ENCODE results near the gene ZNF500.

The ZNF500 gene

DNA sequence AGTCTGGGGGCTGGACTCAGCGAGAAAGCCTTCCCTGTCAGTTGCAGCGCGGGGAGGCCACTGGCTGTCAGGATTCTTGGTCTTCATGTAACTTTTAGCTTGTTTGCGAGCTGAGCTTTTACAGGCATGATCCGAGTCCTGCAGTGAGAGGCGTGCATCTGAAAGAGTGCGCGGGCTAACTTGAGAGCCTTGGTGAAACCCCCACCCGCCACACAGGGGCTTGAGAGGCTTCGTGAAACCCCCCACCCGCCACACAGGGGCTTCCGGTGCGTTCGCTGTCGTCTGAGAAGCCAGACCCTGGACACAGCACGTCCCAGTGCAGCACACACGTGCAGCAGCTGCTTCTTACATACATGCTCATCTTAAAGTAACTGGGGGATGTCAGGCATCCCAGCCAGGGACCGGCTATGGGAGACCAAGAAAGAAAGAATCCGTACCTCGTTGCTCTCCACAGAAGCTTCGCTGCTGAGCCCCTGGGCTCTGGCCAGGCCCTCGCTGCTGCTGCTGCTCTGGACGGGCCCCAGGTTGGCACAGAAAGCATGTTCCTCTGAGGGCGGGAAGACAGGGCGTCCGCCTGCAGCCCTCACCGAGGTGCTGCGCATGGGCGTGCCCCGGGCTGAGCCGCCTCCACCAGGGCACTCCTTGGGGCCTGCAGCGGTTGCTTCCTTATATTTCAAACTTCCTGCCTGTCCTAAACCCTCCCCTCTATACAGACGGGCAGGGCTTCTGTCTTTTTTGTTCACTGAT lies 65.8 kb downstream of the ZNF500 start:
- DNase-seq: no peak

DNA sequence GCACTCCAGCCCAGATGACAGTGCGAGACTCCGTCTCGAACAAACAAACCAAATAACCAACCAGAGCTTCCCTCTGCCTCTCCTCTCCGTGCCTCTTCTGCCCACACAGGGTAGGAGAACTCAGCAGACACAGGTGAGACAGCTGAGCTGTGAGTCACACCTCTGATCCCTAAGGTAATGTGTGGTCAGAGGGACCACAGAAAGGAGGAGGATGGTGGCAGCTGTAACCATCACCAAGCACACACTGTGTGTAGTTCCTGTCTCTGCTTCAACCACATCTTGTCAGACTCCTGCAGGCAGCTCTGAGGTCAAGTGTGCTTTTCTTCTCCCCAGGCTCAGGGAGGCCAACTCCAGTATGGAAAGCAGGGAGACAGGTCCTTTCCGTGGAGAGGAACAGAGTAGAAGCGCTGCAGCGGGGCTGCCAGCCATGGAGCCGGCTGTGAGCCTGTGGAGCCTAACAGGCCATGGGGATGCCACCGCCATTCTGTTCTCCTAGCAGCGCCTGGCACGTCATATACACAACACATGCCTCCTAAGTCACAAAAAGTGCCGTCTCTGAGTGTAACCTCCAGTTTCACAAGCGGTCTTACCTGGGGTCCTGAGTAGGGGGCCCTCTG lies 66.5 kb downstream of the ZNF500 start:
- DNase-seq: no peak

DNA sequence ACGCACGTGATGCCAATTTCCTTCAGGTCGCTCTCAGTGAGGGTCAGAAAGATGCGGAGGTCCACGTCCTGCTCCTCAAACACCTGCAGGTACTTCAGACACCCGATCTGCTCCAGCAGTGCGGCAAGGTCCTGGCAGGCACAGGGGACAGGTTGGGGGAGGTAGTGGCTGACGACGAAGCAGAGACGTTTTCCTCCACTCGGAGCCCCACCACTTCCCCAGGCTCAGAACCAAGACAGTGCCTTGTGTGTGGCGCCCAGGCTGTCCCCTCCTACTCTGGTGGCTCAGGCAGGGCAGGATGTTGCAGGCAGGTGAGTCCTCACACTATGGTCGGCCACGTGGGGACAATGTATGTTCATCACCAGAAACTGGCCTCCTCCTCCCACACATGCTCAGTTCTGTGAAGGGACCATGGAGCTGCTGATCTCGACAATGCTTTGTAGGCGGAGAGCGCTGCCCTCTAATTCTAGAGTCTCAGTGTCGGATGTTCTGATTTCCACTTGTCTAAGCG lies 67.9 kb downstream of the ZNF500 start:
- DNase-seq: no peak

DNA sequence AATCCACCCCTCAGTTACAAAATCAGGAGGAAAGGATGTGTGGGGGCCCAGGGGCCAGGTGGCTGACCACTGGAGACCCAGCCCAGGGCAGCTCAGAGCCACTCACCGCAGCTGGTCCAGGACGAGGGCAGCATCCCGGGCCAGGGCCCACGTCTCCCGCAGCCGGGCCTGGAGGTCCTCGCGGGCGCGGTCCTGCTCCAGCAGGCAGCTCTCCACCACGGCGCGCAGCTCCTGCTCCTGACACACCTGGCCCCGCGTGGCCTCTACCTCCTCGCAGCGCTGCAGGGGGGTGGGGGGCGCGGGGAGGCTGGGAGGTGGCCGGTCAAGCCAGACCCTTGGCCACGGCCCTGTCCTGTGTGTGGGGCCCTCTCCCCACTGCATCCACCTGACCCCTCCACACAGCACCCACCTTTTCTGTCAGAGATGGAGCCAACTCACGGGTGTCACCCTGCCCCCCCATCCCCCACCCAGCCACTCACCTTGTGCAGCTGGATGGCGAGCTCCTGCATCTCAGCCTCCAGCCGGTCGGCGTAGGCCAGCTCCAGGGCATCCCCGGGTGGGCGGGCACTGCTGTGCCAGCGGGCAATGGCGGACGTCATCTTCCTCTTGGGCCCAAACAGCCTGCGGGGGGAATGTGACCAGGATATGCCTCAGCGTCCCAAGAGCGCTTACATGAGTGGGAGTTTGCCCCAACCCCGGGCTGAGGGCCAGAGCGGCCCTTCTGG lies 68.5 kb downstream of the ZNF500 start:
- DNase-seq: no peak
